H9 (cell line): ENCODE results near the gene ZNF655. TPM values are rescaled to one million over a fixed set of nuclear protein-coding genes. Genes with fewer than 3 reads are reported as not detected.

ENCODE experiments used
- DNase-seq: peaks from one replicate; pipeline ENCODE4 v3.0.0-alpha.2; 2017
- H2AFZ ChIP-seq: one replicate; pipeline ENCODE4 v1.6.1; 2013; ENCODE audit warnings: mild to moderate bottlenecking, low read length, control low read depth, moderate library complexity
- H2AK5ac ChIP-seq: 2 replicates; pipeline ENCODE4 v1.6.1; 2013; ENCODE audit warnings: low read length, control low read depth, mixed read lengths; ENCODE audit not compliant: insufficient read length
- H2BK120ac ChIP-seq: one replicate; pipeline ENCODE4 v1.6.1; 2013; ENCODE audit warnings: low read depth, mild to moderate bottlenecking, low read length, control low read depth, inconsistent platforms; ENCODE audit not compliant: poor library complexity, severe bottlenecking
- H2BK12ac ChIP-seq: 2 replicates; pipeline ENCODE4 v1.6.1; 2013; ENCODE audit warnings: low read length, control low read depth, mixed read lengths, low read depth; ENCODE audit not compliant: insufficient read length
- H2BK15ac ChIP-seq: 2 replicates; pipeline ENCODE4 v1.6.1; 2013; ENCODE audit warnings: low read depth, low read length, control low read depth
- H2BK20ac ChIP-seq: one replicate; pipeline ENCODE4 v1.6.1; 2013; ENCODE audit warnings: low read depth, mild to moderate bottlenecking, low read length, control low read depth, inconsistent platforms; ENCODE audit not compliant: poor library complexity, severe bottlenecking
- H2BK5ac ChIP-seq: 2 replicates; pipeline ENCODE4 v1.6.1; 2013; ENCODE audit warnings: low read length, control low read depth, mixed read lengths; ENCODE audit not compliant: insufficient read length
- H3K14ac ChIP-seq: 2 replicates; pipeline ENCODE4 v1.6.1; 2013; ENCODE audit warnings: low read length, control low read depth; ENCODE audit not compliant: insufficient read depth
- H3K18ac ChIP-seq: 2 replicates; pipeline ENCODE4 v1.6.1; 2013; ENCODE audit warnings: low read depth, mild to moderate bottlenecking, mixed read lengths, low read length, control low read depth; ENCODE audit not compliant: insufficient read length
- H3K23ac ChIP-seq: 2 replicates; pipeline ENCODE4 v1.6.1; 2013; ENCODE audit warnings: low read length, control low read depth, mixed read lengths, low read depth; ENCODE audit not compliant: insufficient read length
- H3K23me2 ChIP-seq: 2 replicates; pipeline ENCODE4 v1.6.1; 2013; ENCODE audit warnings: low read depth, mild to moderate bottlenecking, mixed read lengths, low read length, control low read depth; ENCODE audit not compliant: insufficient read length, poor library complexity, severe bottlenecking
- H3K27ac ChIP-seq: 2 replicates; pipeline ENCODE4 v1.5.1; 2013; ENCODE audit warnings: low read length, control low read depth, mixed read lengths, low read depth; ENCODE audit not compliant: insufficient read length
- H3K27me3 ChIP-seq: 2 replicates; pipeline ENCODE4 v1.6.1; 2013; ENCODE audit warnings: low read length, control low read depth, inconsistent platforms; ENCODE audit not compliant: insufficient read depth
- H3K4ac ChIP-seq: 2 replicates; pipeline ENCODE4 v1.6.1; 2013; ENCODE audit warnings: low read depth, mild to moderate bottlenecking, control low read depth, inconsistent platforms, low read length, moderate library complexity
- H3K4me1 ChIP-seq: 2 replicates; pipeline ENCODE4 v1.6.1; 2013; ENCODE audit warnings: low read length, control low read depth, inconsistent platforms; ENCODE audit not compliant: insufficient read depth
- H3K4me2 ChIP-seq: 2 replicates; pipeline ENCODE4 v1.6.1; 2013; ENCODE audit warnings: low read length, control low read depth, mixed read lengths; ENCODE audit not compliant: insufficient read length, insufficient read depth
- H3K56ac ChIP-seq: 2 replicates; pipeline ENCODE4 v1.6.1; 2013; ENCODE audit warnings: low read depth, mild to moderate bottlenecking, mixed read lengths, low read length, control low read depth; ENCODE audit not compliant: insufficient read length
- H3K79me1 ChIP-seq: 2 replicates; pipeline ENCODE4 v1.6.1; 2013; ENCODE audit warnings: low read depth, mild to moderate bottlenecking, moderate library complexity, low read length, control low read depth, inconsistent platforms; ENCODE audit not compliant: insufficient read depth, poor library complexity, severe bottlenecking
- H3K79me2 ChIP-seq: 2 replicates; pipeline ENCODE4 v1.6.1; 2013; ENCODE audit warnings: low read length, control low read depth, inconsistent platforms; ENCODE audit not compliant: insufficient read depth
- H3K9ac ChIP-seq: 2 replicates; pipeline ENCODE4 v1.6.1; 2013; ENCODE audit warnings: low read length, control low read depth, mixed read lengths; ENCODE audit not compliant: insufficient read length; ENCODE audit errors: extremely low read depth
- H3K9me3 ChIP-seq: one replicate; pipeline ENCODE4 v1.6.1; 2013; ENCODE audit warnings: low read depth, low read length, inconsistent platforms; ENCODE audit not compliant: control insufficient read depth
- H3T11ph ChIP-seq: one replicate; pipeline ENCODE4 v1.6.1; 2013; ENCODE audit warnings: mild to moderate bottlenecking, low read length, control low read depth, inconsistent platforms
- H4K20me1 ChIP-seq: one replicate; pipeline ENCODE4 v1.6.1; 2013; ENCODE audit not compliant: control insufficient read depth, insufficient read length, insufficient read depth
- H4K5ac ChIP-seq: 2 replicates; pipeline ENCODE4 v1.6.1; 2013; ENCODE audit warnings: low read depth, mild to moderate bottlenecking, mixed read lengths, low read length, control low read depth; ENCODE audit not compliant: insufficient read length
- H4K8ac ChIP-seq: replicated peaks from 2 replicates; pipeline ENCODE4 v1.6.1; 2013; ENCODE audit warnings: low read length, control low read depth, mixed read lengths, low read depth; ENCODE audit not compliant: insufficient read length
- H4K91ac ChIP-seq: 2 replicates; pipeline ENCODE4 v1.6.1; 2013; ENCODE audit warnings: low read depth, mild to moderate bottlenecking, moderate library complexity, mixed read lengths, low read length, control low read depth; ENCODE audit not compliant: insufficient read length
- H3K27ac Mint-ChIP-seq, 3 experiments: 2 replicates in 2 of 3; 3 replicates in 1 of 3; pipeline ENCODE4 v1.8.0; 2020 to 2021; ENCODE audit warnings: mixed read lengths in 3 of 3, mild to moderate bottlenecking in 1 of 3, moderate library complexity in 1 of 3
- H3K27me3 Mint-ChIP-seq: 2 replicates; pipeline ENCODE4 v1.8.0; 2021; ENCODE audit warnings: low read depth, mild to moderate bottlenecking, moderate library complexity, mixed read lengths
- H3K36me3 Mint-ChIP-seq, 3 experiments: 2 replicates in 2 of 3; 3 replicates in 1 of 3; pipeline ENCODE4 v1.8.0; 2020 to 2021; ENCODE audit warnings: low read depth in 3 of 3, mixed read lengths in 3 of 3; ENCODE audit not compliant: insufficient read depth in 1 of 3
- H3K4me1 Mint-ChIP-seq, 2 experiments: 2 replicates each; pipeline ENCODE4 v1.8.0; 2020; ENCODE audit warnings: mixed read lengths in 2 of 2
- H3K4me3 Mint-ChIP-seq, 2 experiments: 2 replicates in 1 of 2; 3 replicates in 1 of 2; pipeline ENCODE4 v1.8.0; 2020 to 2021; ENCODE audit warnings: mild to moderate bottlenecking in 2 of 2, mixed read lengths in 2 of 2, moderate library complexity in 1 of 2
- H3K9me3 Mint-ChIP-seq, 2 experiments: 2 replicates in 1 of 2; 3 replicates in 1 of 2; pipeline ENCODE4 v1.8.0; 2020; ENCODE audit warnings: mild to moderate bottlenecking in 2 of 2, mixed read lengths in 2 of 2, moderate library complexity in 1 of 2
- WGBS: extraction: QIAGEN DNeasy Blood & Tissue Kit; methylation state at CpG from one replicate; pipeline ENCODE4 v1.1.7; 2013; ENCODE audit warnings: missing lambda C conversion rate, low lambda C conversion rate, mixed read lengths; ENCODE audit not compliant: insufficient read length; ENCODE audit errors: extremely low coverage; 5-methylcytosine and 5-hydroxymethylcytosine counted together
- total RNA-seq: library from RNA; stranded (reverse); gene quantifications from 2 replicates; pipeline ENCODE4 v1.2.1, GENCODE V29; 2021
- TF ChIP-seq, protein P1 (sequence below): fragments of 200-600 bp; sonication (generic); conservative IDR thresholded peaks from 3 replicates; pipeline ENCODE4 v1.8.0; 2021; ENCODE audit warnings: antibody characterized with exemption, mild to moderate bottlenecking

ZNF655 gene
- total RNA-seq, 1 experiment from 2014 or later: 49.2 TPM

DNA sequence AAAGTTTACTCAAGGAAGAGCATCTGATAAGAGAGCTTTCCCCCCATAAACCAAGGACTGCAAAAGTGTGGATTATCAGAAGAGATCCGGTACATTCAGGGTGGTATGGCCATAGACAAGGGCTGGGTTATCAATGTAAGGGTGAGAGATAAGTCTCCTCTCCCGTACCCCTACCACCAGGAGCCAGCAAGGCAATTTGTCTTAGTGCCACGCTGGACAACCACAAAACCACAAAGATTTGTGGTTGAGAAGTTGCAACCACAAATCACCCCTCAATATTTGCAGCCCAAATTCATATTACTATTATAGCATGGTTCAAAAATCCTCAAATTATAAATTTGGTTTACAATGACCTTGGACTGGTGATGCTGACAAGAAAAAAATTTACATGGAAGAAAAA is 56.1 kb downstream of the ZNF655 start:
- no peak overlapping the region for H3K18ac ChIP-seq
- H3K27me3 Mint-ChIP-seq: peaks cover 21% of the 10 kb centered on the region

More for the DNA sequence above, 56.1 kb downstream of the ZNF655 start:
- H3K23me2 ChIP-seq: peaks cover 7% of the 10 kb centered on the region
- H4K5ac ChIP-seq: no peak overlapping the region
- no peak overlapping the region for H2BK5ac ChIP-seq
- no peak overlapping the region for H4K8ac ChIP-seq
- H3K4ac ChIP-seq: no peak overlapping the region
- DNase-seq: no peak
- no peak overlapping the region for H4K91ac ChIP-seq
- H3K23ac ChIP-seq: no peak overlapping the region
- H3K79me1 ChIP-seq: peaks cover 4% of the 10 kb centered on the region
- H3K9me3 Mint-ChIP-seq: no peaks in the 10 kb centered on the region; a peak in 2 of 5 replicates
- TF ChIP-seq, protein P1, sequence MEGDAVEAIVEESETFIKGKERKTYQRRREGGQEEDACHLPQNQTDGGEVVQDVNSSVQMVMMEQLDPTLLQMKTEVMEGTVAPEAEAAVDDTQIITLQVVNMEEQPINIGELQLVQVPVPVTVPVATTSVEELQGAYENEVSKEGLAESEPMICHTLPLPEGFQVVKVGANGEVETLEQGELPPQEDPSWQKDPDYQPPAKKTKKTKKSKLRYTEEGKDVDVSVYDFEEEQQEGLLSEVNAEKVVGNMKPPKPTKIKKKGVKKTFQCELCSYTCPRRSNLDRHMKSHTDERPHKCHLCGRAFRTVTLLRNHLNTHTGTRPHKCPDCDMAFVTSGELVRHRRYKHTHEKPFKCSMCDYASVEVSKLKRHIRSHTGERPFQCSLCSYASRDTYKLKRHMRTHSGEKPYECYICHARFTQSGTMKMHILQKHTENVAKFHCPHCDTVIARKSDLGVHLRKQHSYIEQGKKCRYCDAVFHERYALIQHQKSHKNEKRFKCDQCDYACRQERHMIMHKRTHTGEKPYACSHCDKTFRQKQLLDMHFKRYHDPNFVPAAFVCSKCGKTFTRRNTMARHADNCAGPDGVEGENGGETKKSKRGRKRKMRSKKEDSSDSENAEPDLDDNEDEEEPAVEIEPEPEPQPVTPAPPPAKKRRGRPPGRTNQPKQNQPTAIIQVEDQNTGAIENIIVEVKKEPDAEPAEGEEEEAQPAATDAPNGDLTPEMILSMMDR: no peak
- H3K4me1 Mint-ChIP-seq: peaks cover 11 to 18% of the 10 kb centered on the region in 2 experiments
- no peak overlapping the region for H2BK15ac ChIP-seq
- no peak overlapping the region for H2BK20ac ChIP-seq
- H2AFZ ChIP-seq: no peak overlapping the region
- H3K9me3 ChIP-seq: no peaks in the 10 kb centered on the region
- H3K27ac Mint-ChIP-seq: no peak overlapping the region
- no peak overlapping the region for H3K4me2 ChIP-seq
- no CpG with 5 or more reads among the region's 3 CpGs for WGBS
- no peak overlapping the region for H3K9ac ChIP-seq
- H3K56ac ChIP-seq: no peak overlapping the region
- no peaks in the 10 kb centered on the region for H4K20me1 ChIP-seq
- no peak overlapping the region for H3K27ac ChIP-seq
- no peaks in the 10 kb centered on the region for H3K4me1 ChIP-seq
- no peaks in the 10 kb centered on the region for H3K79me2 ChIP-seq
- H3K4me3 Mint-ChIP-seq: no peak overlapping the region
- H3T11ph ChIP-seq: no peak overlapping the region
- no peak overlapping the region for H2BK12ac ChIP-seq
- no peaks in the 10 kb centered on the region for H3K27me3 ChIP-seq
- H2AK5ac ChIP-seq: no peak overlapping the region
- no peak overlapping the region for H3K14ac ChIP-seq
- H3K36me3 Mint-ChIP-seq: peaks cover 11 to 19% (median 17%) of the 10 kb centered on the region in 3 experiments
- no peak overlapping the region for H2BK120ac ChIP-seq
